ENCODE data around the gene ANP32A.
"Not testable (repeated sequence)": the region's sequence is repeated elsewhere in the genome, so short reads cannot be mapped to it uniquely, and the experiment has no call there.

Gene ANP32A

GRCh38 chr15:68820295-68821189 is at the start of gene ANP32A:
TSS of gene ANP32A (minus strand) at chr15:68820895. CDS start at chr15:68820751, 144 bp downstream.
- TF ChIP-seq, protein P1, sequence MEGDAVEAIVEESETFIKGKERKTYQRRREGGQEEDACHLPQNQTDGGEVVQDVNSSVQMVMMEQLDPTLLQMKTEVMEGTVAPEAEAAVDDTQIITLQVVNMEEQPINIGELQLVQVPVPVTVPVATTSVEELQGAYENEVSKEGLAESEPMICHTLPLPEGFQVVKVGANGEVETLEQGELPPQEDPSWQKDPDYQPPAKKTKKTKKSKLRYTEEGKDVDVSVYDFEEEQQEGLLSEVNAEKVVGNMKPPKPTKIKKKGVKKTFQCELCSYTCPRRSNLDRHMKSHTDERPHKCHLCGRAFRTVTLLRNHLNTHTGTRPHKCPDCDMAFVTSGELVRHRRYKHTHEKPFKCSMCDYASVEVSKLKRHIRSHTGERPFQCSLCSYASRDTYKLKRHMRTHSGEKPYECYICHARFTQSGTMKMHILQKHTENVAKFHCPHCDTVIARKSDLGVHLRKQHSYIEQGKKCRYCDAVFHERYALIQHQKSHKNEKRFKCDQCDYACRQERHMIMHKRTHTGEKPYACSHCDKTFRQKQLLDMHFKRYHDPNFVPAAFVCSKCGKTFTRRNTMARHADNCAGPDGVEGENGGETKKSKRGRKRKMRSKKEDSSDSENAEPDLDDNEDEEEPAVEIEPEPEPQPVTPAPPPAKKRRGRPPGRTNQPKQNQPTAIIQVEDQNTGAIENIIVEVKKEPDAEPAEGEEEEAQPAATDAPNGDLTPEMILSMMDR (IDR thresholded peaks at IDR 0.05; ENCODE audit: insufficient read depth, missing control alignments): no peak
- FAIRE-seq (no peak), DNase-seq (ENCODE audit: insufficient read length, low spot score) (peak; percentile 99)

DNA sequence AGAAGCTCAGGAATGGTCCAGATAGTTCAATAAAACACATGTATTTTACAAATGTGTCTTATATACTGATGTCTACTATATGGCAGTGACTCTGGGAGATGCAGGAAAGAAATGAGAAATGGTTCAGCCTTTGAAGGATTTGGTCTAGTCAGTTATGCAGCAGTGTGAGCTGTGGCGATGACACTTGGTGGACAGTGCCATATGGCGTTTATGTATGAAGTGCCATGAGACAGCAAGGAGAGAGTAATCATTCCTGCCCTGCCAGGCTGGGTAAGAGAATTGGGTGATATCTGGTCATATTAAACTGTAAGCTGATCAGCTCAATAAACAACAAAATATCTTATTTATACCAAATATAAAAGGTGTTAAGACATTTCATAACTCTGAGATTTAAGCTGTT is 47.6 kb upstream of the ANP32A start:
- no peak for FAIRE-seq
- TF ChIP-seq, protein P1 (IDR thresholded peaks at IDR 0.05; ENCODE audit: insufficient read depth, missing control alignments): no peak
- no peak for DNase-seq (ENCODE audit: insufficient read length, low spot score)

DNA sequence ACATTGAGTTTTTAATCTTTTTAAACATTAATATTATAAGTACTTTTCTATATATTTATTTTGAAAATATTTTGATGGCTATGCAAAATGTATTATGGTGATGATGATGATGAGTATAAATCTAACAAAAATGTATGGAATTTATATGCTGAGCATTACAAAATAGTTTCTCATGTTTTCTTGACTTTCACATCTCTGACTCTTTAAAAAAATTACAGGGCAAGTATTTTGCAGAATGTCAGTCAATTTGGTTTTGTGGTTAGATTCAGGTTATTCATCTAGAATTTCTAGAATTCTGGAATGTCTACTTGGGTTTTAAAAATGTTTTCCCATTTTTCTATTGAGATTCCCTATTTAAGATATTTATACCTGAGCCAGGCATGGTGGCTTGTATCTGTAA is 41.7 kb upstream of the ANP32A start:
- DNase-seq (ENCODE audit: insufficient read length, low spot score) (no peak), FAIRE-seq (no peak)
- TF ChIP-seq, protein P1 (IDR thresholded peaks at IDR 0.05; ENCODE audit: insufficient read depth, missing control alignments): no peak

GRCh38 chr15:68858666-68859065 is 38.0 kb upstream of the ANP32A start:
- DNase-seq (ENCODE audit: insufficient read length, low spot score); FAIRE-seq: not testable (repeated sequence)

- not testable (repeated sequence) for FAIRE-seq; DNase-seq (ENCODE audit: insufficient read length, low spot score)
These were observed 36.7 kb upstream of the ANP32A start for GRCh38 chr15:68857443-68857842.

DNA sequence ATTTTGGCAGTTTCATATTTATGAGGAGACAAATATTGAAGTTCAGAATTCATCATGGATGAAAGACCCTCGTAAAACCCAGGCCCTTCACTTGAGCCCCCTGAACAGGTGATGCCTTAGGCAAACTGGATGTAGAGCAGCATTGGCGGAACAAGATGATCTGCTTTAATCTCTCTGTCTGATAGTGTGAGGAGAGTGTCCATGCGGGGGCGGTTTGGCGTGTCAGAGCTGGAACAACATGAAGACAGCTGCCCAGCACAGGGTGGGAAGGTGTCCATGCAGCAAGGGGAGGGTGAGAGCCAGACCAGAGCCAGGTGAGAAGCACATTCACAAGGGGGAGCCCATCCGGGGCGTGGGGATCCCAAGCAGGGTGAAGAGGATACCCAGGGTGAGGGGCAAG is 31.8 kb upstream of the ANP32A start:
- DNase-seq (ENCODE audit: insufficient read length, low spot score) (no peak), FAIRE-seq (no peak)
- TF ChIP-seq, protein P1 (IDR thresholded peaks at IDR 0.05; ENCODE audit: insufficient read depth, missing control alignments): no peak

DNA sequence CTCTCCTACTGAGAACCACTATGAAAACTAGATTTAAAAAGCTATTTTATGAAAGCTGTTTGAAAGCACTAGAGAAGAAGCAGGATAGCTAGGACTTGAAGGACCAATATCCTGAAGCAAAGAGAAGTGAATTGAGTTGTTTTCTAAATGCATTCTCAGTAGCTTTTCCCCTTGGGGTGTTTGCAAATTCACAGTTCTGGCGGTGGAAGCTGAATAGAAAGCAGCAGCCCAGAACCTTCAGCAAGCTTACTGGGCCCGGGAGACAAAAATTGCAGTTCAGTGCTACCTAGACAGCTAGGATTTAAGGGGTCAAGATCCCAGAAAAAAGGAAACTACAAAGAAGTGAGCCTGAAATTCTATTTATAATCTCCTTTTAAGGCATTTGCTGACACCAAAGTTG is 31.3 kb upstream of the ANP32A start:
- DNase-seq (ENCODE audit: insufficient read length, low spot score) (no peak), FAIRE-seq (no peak)
- TF ChIP-seq, protein P1 (IDR thresholded peaks at IDR 0.05; ENCODE audit: insufficient read depth, missing control alignments): no peak

GRCh38 chr15:68849497-68849896 is 28.8 kb upstream of the ANP32A start:
- FAIRE-seq: no peak
- TF ChIP-seq, protein P1 (IDR thresholded peaks at IDR 0.05; ENCODE audit: insufficient read depth, missing control alignments): no peak

More at GRCh38 chr15:68849497-68849896, 28.8 kb upstream of the ANP32A start:
- no peak for DNase-seq (ENCODE audit: insufficient read length, low spot score)

All from D721Med (cell line).